Mucosa of stomach (tissue), 1 donor: ENCODE results near the gene ZNRF3.

Experiments
- H3K27me3 ChIP-seq: one replicate; pipeline ENCODE4 v1.7.0; 2013; ENCODE audit warnings: mild to moderate bottlenecking, low read length; ENCODE audit not compliant: control insufficient read depth, insufficient read depth
- H3K36me3 ChIP-seq: one replicate; pipeline ENCODE4 v1.7.0; 2013; ENCODE audit warnings: low read length; ENCODE audit not compliant: control insufficient read depth, insufficient read depth
- H3K4me1 ChIP-seq: one replicate; pipeline ENCODE4 v1.7.0; 2013; ENCODE audit warnings: mild to moderate bottlenecking, low read length; ENCODE audit not compliant: control insufficient read depth, insufficient read depth
- H3K4me3 ChIP-seq: one replicate; pipeline ENCODE4 v1.7.0; 2013; ENCODE audit warnings: low read length
- H3K9ac ChIP-seq: one replicate; pipeline ENCODE4 v1.7.0; 2013; ENCODE audit warnings: mild to moderate bottlenecking, low read length, moderate library complexity
- H3K9me3 ChIP-seq: one replicate; pipeline ENCODE4 v1.7.0; 2013; ENCODE audit warnings: mild to moderate bottlenecking, low read length, moderate library complexity; ENCODE audit not compliant: control insufficient read depth
- donor health status: Pancreatic carcinoma.

Gene ZNRF3

DNA sequence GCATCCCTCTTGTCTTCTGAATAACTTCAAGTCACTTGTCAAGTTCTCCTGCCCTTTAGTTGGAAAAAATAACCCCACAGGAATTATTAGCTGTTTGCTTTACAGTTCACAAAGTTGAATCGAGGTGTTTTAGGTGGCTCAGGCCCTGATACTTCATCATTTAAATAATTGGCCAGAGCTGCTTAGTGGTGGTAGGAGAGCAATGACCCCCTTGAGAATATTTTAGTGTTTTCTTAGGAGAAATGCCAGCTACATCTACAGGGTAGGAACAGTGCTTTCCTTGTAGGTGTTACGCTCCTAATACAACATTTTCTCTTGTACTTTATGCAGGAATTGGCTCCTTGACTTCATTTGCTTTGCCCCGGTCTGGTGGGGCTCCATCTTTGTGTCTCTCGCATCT is 105.1 kb downstream of the ZNRF3 start:
- Histone ChIP-seq H3K4me3 (no peak overlapping the region), H3K27me3 (no peaks in the 10 kb centered on the region), H3K4me1 (no peaks in the 10 kb centered on the region), H3K9ac (no peak overlapping the region), H3K36me3 (no peaks in the 10 kb centered on the region), H3K9me3 (no peaks in the 10 kb centered on the region)

DNA sequence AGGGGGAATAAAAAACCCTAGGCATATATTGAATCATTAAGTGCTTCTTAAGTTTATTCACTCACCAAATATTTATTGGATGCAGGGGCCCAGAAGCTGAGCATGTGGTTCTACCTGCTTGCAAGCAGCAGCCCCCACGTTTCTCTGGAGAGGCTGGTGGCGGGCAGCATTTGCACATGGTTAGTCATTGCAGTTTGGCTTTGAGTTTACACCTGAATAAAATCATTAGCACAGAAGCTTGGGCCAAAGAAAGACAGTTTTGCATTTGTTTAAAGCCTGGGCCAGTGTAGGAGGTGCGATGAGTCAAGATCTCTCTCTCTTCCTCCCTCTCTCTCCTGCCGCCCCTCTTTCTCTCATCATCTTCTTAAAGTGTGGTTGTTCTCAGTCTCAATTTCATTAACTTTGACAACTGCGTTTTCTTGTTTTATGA is 105.7 kb downstream of the ZNRF3 start:
- H3K9me3 ChIP-seq, result no peaks in the 10 kb centered on the region
- H3K36me3 ChIP-seq, result no peaks in the 10 kb centered on the region
- no peaks in the 10 kb centered on the region for H3K4me1 ChIP-seq
- H3K4me3 ChIP-seq, result no peak overlapping the region
- H3K27me3 ChIP-seq, result no peaks in the 10 kb centered on the region
- H3K9ac ChIP-seq, result no peak overlapping the region

DNA sequence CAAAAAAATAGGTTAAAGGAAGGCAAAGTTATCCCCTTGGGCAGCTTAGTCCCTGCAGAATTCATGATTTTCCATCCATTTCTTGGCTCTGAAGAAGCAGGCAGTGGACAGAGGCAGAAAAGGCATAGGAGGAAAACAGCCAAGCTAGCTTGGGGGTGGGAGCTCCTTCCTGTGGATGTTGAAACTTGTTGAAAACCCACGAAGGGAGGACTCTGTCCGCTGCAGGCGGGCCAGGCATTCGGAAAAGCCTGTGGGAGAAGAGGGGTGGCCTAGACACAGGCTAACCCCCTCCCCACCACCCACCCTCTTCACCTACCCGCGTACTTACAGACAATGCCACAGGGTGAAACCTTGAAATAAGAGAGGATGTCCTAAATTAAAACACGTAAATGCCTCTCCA is 106.1 kb downstream of the ZNRF3 start:
- H3K9me3 ChIP-seq, result no peaks in the 10 kb centered on the region
- no peaks in the 10 kb centered on the region for H3K27me3 ChIP-seq
- H3K4me1 ChIP-seq, result no peaks in the 10 kb centered on the region
- no peak overlapping the region for H3K4me3 ChIP-seq
- no peaks in the 10 kb centered on the region for H3K36me3 ChIP-seq
- H3K9ac ChIP-seq, result no peak overlapping the region

- H3K27me3 ChIP-seq, result no peaks in the 10 kb centered on the region
- H3K9me3 ChIP-seq, result no peaks in the 10 kb centered on the region
- H3K9ac ChIP-seq, result no peak overlapping the region
- H3K36me3 ChIP-seq, result no peaks in the 10 kb centered on the region
- H3K4me1 ChIP-seq, result no peaks in the 10 kb centered on the region
- no peak overlapping the region for H3K4me3 ChIP-seq
Observed at GRCh38 chr22:28989912-28990311, 106.5 kb downstream of the ZNRF3 start.

DNA sequence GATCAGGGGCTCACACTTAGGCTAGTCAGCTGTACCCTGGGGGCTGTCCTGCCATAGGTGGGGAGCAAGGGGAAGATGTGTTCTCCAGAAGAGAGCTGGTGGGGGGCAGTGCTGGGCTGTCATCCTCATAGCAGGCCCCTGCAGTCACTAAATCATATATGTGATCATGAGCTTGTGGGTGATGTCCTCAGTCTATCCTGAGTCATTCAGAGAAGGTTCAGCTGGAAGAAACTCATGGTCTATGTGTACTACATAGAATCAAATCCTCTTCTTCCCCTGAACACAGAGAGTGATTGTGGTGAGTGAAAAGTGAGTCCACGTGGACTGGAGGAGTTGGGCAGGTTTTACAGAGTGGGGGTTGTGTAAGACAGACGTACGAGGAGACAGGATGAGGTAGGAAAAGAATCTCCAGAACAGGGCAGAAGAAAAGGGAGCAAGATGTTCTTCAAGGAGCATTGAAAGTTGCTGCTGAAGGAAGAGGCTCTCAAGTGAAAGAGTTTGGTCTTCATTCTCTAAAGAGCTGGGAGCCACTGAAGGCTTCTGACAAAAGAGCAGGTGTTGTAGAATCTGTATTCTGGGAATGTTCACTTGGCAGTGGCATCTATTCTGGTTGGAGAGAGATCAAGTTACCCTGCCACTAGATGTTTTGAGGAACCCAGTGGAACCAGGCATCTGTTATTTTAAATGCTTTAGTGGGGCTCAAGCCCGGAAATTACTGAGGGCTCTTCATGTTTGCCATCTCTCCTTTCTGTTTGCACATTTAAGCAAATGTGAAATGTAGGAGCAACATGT is 109.4 kb downstream of the ZNRF3 start:
- no peaks in the 10 kb centered on the region for H3K27me3 ChIP-seq
- H3K9ac ChIP-seq, result no peak overlapping the region
- no peaks in the 10 kb centered on the region for H3K36me3 ChIP-seq

GRCh38 chr22:28994522-28994921 is 111.2 kb downstream of the ZNRF3 start:
- H3K9me3 ChIP-seq, result no peaks in the 10 kb centered on the region
- no peaks in the 10 kb centered on the region for H3K36me3 ChIP-seq
- H3K4me1 ChIP-seq, result no peaks in the 10 kb centered on the region
- no peaks in the 10 kb centered on the region for H3K27me3 ChIP-seq
- no peak overlapping the region for H3K9ac ChIP-seq
- H3K4me3 ChIP-seq, result no peak overlapping the region

More for the DNA sequence above, 109.4 kb downstream of the ZNRF3 start:
- H3K4me1 ChIP-seq, result no peaks in the 10 kb centered on the region
- no peak overlapping the region for H3K4me3 ChIP-seq
- no peaks in the 10 kb centered on the region for H3K9me3 ChIP-seq

DNA sequence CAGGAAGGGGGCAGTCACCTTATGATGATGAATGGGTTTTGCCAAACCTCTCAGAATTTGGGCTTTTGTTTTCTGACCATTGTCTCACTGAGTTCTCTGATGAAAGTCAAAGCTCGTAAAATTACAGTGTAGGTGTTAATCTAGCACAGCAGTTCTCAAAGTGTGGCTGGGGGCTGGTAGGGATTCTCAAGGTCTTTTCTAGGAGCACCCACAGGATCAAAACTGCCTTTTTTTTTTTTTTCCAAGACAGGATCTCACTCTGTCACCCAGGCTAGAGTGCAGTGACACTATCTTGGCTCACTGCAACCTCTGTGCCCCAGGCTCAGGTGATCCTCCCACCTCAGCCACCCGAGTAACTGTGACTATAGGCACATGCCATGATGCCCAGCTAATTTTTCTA is 112.2 kb downstream of the ZNRF3 start:
- H3K4me3 ChIP-seq, result no peak overlapping the region
- H3K27me3 ChIP-seq, result no peaks in the 10 kb centered on the region
- no peak overlapping the region for H3K9ac ChIP-seq
- H3K4me1 ChIP-seq, result no peaks in the 10 kb centered on the region
- H3K36me3 ChIP-seq, result no peaks in the 10 kb centered on the region
- no peaks in the 10 kb centered on the region for H3K9me3 ChIP-seq

GRCh38 chr22:28997342-28997741 is 114.0 kb downstream of the ZNRF3 start:
- no peaks in the 10 kb centered on the region for H3K36me3 ChIP-seq
- H3K4me1 ChIP-seq, result no peaks in the 10 kb centered on the region
- no peaks in the 10 kb centered on the region for H3K27me3 ChIP-seq
- H3K4me3 ChIP-seq, result no peak overlapping the region
- H3K9me3 ChIP-seq, result no peaks in the 10 kb centered on the region
- no peak overlapping the region for H3K9ac ChIP-seq

- Histone ChIP-seq H3K9ac (no peak overlapping the region), H3K4me1 (no peaks in the 10 kb centered on the region), H3K4me3 (no peak overlapping the region), H3K27me3 (no peaks in the 10 kb centered on the region), H3K9me3 (no peaks in the 10 kb centered on the region), H3K36me3 (no peaks in the 10 kb centered on the region)
Observed at GRCh38 chr22:28998681-28999080, 115.3 kb downstream of the ZNRF3 start.

DNA sequence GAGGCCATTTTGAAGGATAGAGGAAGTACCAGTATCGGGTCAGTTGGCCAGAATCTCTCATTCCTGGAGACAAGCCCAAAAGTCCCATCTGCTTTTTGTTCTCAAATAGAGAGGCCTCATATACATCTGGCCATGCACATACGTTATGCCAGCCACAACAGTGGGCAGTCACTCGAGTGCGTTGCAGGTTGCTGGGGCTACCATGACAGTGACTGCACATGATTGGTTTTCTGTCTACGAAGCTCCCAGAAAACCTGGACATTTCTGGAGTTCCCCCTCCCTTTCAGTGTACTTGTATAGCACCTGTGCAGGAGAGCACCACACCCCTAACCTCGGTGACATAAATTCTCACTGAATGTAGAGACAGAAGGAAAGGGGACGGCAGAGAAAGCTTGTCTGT is 116.1 kb downstream of the ZNRF3 start:
- Histone ChIP-seq H3K9me3 (no peaks in the 10 kb centered on the region), H3K4me3 (no peak overlapping the region), H3K27me3 (no peaks in the 10 kb centered on the region), H3K9ac (no peak overlapping the region), H3K4me1 (no peaks in the 10 kb centered on the region), H3K36me3 (no peaks in the 10 kb centered on the region)

- Histone ChIP-seq H3K27me3 (no peaks in the 10 kb centered on the region), H3K9ac (no peak overlapping the region), H3K9me3 (no peaks in the 10 kb centered on the region), H3K4me3 (no peak overlapping the region), H3K36me3 (no peaks in the 10 kb centered on the region), H3K4me1 (peaks cover 4% of the 10 kb centered on the region)
Observed at GRCh38 chr22:28999919-29000556, 116.7 kb downstream of the ZNRF3 start.

- Histone ChIP-seq H3K9ac (no peak overlapping the region), H3K9me3 (no peaks in the 10 kb centered on the region), H3K27me3 (no peaks in the 10 kb centered on the region), H3K36me3 (no peaks in the 10 kb centered on the region), H3K4me1 (peaks cover 7% of the 10 kb centered on the region), H3K4me3 (no peak overlapping the region)
Observed at GRCh38 chr22:29000641-29001040, 117.3 kb downstream of the ZNRF3 start.
